Activated CD4-positive, CD25-positive, alpha-beta regulatory T cell (primary cell): ENCODE results near the gene PLA2G6.

Source experiments
- DNase-seq, 4 experiments: peaks; one replicate each; lab custom pipeline; 2025; lab: John Stamatoyannopoulos, UW

Gene PLA2G6

DNA sequence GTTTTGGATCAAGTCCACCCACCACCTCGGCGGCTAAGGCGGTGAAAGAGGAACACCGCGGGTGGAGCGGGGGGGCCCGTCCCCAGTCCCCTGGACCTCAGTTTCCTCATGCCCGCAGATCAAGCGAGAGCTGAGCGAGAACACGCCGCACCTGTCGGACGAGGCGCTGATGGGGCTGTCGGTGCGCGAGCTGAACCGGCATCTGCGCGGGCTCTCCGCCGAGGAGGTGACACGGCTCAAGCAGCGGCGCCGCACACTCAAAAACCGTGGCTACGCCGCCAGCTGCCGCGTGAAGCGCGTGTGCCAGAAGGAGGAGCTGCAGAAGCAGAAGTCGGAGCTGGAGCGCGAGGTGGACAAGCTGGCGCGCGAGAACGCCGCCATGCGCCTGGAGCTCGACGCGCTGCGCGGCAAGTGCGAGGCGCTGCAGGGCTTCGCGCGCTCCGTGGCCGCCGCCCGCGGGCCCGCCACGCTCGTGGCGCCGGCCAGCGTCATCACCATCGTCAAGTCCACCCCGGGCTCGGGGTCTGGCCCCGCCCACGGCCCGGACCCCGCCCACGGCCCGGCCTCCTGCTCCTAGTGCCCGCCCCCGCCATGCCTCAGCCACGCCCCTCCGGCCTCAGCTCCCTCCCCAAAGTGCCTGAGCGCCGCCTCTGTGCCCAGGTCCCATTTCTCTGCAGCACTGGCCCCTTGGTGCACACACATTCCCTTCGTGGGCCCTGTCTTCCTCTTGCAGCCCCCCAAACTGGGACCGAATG lies 32.8 kb upstream of the PLA2G6 start:
- DNase-seq, result peak; percentile 19 to 46 (median 40)

DNA sequence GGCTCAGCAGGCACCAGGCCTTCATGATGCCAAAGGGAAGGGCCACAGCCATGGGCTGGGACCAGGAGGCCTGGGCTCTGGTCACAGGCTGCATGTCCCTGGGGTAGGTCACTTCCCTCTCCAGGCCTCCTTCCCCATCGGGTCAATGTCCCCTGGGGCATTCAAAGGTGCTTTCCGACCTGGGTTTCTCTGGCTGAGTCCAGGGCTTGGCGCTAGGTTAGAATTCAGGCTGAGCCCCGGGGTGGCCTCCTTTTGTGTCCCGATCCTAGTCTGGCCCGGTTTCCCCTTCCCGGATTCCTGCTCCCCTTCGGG lies 32.3 kb upstream of the PLA2G6 start:
- no peak for DNase-seq

DNA sequence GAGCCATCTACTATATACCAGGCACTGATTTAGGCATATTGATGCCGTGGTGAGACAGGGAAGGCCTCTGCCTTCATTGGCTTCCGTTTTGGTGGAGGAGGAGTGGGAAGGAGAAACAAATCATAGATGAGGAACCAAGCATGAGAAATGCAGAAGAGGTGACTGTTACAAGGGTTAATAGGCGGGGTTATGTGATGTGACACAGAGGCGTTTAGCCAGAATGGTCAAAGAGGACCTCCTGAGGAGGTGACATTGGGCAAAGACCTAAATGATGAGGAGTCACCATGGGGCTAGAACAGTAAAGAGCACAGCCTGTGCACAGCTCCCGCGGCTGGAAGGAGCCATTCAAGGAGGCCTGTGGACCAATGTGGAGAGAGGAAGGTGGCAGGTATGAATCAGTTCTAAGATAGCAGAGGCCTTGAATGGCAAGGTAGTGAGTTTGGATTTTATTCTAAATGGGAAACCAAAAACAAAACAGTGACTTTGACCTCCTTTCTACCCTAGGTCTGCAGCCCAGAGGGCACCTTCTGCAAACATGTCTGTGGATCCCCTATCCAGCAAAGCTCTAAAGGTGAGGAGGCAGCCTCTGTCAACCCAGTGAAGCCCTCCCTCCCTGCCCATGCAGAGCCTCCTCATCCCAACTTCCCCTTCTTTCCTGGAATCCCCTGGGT lies 31.8 kb upstream of the PLA2G6 start:
- DNase-seq, result no peak

DNA sequence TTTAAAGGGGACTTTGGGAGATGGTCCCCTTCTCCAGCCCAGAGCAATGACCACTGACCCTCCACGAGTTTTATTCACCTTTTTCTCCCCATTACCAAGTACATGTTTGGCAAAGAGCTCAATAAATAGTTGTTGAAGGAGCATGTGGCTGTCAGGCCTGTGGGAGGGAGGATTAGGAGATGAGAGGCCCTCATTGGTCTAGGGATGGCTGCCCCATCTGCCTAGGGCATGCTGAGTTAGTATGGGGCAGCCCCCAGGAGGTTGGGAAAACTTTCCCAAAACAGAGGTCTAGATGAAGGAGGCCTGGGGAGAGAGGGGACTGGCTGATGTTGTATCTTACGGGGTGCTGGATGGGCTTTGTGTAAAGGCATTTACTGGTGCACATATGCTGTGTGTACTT lies 30.8 kb upstream of the PLA2G6 start:
- DNase-seq, result no peak

DNA sequence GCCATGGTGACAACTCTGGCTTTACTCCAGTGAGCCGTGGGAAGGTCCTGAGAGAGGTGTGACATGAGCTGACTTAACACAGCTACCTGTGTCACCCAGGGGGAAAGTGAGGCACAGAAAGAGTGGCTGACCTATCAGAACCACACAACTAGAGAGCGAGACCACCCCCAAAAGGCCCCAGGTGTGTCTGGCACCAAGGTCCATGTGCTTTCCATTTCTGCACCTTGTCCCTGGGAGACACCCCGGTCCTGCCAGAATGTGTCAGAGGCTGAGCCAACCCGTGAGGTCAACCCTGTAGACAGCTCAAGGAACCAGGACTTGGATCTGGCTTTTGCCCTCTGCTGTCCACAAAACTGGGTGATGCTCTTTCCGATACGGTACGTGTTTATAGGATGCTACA lies 29.9 kb upstream of the PLA2G6 start:
- DNase-seq, result no peak

DNA sequence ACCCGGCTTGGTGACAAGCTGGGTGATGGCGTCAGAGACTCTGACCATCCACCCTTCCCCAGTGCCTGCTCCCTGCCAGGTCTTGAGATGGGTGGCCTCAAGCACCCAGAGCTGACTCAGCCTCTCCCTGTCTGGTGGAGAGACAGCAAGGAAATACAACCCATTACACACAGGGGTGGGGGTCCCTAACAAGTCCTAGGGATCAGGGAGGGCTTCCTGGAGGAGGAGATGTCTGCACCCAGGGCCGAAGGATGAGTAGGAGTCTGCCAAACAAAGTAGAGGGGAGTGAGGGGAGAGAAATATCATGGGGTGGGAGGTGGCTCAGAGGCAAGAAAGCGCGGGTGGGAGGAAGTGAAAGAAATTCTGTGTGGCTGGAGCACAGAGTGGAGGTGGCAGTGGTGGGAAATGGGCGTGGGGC lies 26.9 kb upstream of the PLA2G6 start:
- no peak for DNase-seq

DNA sequence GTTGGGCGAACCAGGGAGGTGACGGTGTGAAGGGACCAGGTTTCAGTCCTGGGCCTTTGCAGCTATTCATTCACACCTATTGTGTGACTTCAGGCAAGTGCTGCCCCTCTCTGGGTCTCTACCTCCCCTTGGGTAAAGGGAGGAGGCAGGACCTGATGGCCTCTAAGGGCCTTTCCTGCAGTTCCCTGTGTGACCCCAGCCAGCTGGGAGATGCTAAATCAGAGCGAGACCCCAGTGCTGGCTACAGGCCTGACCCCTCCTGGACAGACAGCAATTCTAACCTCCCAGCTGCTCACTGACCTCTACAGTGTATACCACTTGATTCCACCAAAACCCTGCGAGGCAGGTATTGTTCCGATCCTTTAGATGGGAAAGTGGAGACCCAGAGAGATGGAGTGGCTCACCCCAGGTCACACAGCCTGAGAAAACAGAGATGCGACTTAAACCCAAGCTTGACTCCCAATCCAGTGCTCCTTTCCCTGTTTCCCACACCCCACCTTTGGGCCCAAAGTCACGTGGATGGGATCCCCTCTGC lies 26.3 kb upstream of the PLA2G6 start:
- DNase-seq, result no peak

DNA sequence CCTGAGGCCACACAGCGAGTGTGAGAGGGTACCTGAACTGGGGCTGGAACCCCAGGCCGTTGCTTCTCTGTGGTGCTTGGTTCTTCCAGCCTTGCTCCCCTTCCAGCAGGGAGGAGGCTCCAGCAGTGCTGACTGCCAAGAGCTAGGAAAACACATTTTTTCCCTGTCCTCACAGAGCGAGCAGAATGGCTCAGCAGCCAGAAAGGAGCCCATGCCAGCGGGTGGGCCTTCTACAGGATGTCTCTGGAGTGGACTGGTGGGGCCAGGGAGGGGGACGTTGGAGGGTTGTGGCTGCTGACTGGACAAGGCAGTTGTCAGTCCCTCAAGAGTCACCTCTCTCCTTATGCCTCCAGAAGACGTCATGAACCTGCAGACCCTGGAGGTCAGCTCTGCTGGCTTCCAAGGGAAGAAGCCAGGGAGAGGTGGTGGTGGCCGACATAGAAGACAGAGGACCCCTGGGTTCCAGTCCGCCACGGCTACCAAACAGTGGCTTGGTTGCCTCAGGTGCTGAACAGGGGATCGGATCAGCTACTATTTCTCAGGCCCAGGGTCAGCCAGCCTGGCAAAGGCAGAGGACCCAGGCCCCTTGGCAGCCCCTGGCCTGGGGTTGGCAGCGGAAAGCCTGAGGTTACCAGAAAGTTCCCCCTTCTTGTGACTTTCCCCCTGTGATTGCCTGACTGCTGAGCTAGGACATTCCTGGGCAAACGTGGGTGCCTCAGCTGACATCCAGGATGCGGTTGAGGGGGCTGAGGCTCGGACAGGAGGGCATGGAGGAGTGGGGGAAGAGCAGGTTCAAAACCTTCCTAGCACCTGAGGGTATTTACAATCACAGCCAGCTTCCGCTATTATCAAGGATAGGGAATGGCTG lies 23.9 kb upstream of the PLA2G6 start:
- no peak for DNase-seq

DNA sequence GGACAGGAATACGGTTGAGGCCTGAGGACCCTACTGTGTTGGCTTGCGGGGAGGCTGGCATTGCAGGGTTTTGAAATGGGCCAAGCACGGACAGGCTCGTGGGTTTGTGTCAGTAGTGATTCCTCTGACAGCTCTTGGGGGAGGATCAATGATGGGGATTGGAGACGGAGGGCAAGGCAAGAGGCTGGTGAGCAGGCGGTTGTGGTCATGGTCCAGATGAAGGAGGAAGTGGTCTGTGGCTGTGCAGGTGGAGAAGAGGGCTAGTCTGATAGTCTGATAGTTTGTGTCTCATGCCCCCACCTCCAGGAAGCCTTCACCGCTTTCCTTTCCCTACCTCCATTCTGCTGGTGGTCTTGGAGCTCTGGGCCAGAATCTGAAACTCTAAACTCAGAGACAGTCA lies 23.2 kb upstream of the PLA2G6 start:
- DNase-seq, result no peak

DNA sequence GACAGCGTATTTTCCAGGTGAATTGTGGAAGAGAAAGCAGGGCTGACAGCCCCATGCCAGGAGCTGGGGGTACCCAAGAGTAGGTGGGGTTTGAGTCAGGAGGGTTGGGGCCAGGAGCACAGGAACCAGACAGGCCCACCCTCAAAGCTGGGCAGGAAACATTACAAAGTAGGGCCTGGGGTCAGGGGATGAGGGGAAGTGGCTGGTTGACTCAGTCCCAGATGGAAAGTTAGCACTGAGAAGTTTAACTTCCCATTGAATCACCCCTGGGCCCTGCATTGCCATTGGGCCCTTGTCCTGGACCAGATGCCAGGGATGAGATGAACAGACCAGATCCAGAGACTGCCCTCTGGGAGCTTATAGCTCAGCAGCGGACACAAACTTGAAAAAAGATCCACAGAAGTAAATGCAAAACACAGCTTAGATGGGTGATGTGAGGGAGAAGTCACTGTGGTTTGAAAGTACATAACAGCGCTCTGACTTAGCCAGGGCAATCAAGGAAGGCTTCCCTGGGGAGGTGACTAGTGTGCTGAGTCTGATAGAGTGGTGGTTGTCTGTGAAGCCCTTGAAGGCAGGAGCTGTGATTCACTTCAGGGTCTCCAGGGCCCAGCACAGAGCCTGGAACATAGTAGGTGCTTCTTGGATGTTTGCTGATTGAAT lies 22.4 kb upstream of the PLA2G6 start:
- DNase-seq, result no peak

DNA sequence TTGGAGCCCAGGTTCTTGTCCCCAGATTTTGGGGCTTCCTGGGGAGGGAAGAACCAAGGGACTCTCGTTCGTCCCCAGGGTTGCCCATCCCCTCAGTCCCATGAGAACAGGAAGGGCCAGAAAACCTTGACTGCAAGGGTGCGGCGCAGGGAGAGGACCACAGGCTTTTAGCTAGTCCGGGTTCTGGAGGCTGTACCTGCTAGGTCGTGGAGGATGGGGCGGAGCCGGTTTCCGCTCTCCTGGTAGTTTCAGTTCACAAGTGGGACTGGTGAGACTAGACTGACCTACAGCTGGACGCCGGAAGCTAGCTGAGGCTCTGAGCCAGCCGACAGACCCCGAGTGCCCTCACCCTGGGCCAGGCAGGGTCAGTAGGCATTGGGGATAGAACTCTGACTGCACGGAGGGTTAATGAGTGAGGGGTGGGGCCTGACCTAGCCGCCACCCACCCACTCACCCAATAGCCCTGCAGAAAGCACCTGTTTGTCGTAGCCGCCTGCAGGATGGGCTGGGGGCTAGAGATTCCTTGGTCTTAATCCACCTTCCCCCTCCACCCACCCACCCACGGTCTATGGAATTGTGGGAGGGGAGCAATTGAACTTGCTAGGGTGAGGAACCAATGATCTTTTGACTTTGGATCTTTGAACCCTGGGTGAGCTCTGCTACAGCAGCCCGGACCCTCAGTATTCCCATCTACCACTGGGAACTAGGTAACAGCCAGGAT lies 21.6 kb upstream of the PLA2G6 start:
- DNase-seq, result no peak

DNA sequence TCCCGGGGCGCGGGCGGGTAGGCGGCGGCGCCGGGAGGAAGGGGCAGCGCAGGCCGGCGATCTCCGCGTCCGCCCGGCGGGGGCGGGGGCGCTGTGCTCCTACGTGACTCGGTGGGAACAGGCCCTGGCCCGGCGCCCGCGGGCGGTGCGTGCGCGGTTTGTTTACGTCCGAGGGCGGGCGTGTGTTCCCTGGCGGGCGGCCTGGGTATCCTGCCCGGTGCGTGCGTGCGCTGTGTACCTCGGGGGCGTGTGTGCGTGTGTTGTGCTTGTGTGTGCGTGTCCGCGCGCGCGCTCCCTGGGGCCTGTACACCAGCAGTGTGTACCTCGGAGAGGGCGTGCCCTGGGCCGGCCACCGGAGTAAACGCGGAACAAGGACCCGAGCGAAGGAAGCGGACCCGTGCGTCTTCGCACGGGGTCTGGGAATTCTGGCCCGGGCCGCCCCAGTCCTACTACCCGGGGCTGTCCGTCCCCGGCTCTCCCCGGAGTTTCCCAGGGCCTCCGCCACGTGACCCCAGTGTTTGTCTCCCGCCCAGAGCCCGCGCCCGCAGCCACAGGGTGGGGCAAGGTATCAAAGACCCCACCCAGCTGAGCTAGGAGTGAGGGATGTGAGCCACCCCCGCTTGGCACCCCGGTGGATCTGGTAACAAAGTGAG lies 20.9 kb upstream of the PLA2G6 start:
- peak in 3 of 4 experiments; percentile 26 to 35 (median 29) for DNase-seq

DNA sequence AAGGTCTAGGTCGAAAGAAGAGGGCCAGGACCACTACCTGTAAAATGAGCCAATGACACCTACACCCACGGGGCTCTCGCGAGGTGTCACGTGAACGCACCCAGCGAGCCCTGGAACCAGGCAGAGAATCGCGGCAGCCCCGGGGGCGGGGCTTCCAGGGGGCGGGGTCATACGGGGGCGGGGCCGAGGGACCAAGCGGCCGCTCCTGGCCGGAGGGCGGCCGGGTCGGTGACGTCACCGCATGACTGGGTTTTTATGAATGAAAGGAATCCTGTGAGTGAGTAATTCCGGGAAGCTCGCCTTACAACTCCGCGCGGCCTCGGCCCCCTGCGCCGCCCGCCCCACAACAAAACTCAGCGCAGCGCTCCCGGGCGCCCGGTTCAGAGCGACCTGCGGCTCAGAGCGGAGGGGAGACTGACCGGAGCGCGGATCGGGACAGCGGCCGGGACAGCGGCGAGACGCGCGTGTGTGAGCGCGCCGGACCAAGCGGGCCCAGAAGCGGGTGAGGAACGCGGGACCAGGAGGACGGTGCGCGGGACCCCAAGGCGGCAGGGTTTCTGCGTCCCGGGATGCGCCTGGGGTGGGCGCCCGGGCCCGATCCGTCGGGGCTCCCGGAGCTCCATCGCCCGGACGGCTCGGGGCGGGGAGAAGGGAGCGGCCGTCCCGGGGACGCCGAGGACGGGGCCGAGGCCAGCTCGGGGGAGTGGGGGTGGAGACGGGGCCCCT lies 20.2 kb upstream of the PLA2G6 start, which contains the start of gene MAFF:
Gene MAFF (plus strand): TSS at position 284 of the 726 bp plus-strand sequence. CDS start 11,860 bp downstream, outside the sequence.
- peak; percentile 60 to 86 (median 72) for DNase-seq

DNA sequence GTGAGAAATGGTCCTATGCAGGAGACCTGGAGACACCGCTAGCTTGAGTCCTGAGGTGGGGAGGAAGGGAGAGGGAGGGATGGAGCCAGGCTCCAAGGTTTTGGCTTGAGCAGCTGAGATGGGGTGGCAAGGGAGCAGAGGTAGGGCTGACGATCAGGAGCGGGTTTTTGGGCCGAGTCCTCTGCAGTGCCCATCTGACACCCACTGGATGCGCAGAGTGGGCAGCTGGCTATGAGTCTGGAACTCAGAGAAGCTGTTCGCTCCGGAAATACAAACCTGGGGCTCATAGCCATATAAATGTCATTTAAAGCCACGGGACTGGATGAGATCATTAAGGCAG lies 19.7 kb upstream of the PLA2G6 start:
- no peak for DNase-seq

DNA sequence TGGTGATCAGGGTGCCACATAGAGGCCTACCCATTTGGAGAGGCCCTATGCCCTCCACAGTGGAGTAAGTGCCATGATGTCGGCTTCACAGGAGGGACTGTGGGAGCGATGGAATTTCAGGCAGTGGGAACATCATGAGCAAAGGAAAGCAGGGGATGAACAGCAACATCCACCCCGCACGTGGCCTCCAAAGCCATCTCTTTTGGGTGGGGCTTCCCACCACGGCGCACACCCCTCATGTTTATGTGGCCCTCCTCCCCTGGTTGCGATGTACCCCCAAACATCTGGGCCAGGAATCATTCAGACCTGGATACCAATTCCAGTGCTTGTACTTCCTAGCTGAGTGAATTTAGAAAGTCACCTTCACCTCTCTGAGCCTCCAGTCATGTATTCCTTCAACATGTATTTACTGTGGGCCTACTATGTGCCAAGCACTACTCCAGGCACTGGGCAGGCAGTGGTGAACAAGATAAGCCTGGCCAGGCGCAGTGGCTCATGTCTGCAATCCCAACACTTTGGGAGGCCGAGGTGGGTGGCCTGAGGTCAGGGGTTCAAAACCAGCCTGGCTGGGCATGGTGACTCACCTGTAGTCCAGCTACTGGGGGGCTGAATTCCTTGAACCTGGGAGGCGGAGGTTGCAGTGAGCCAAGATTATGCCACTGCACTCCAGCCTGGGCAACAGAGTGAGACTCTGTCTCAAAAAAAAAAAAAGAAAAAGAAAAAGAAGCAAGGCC lies 18.4 kb upstream of the PLA2G6 start:
- DNase-seq, result no peak

DNA sequence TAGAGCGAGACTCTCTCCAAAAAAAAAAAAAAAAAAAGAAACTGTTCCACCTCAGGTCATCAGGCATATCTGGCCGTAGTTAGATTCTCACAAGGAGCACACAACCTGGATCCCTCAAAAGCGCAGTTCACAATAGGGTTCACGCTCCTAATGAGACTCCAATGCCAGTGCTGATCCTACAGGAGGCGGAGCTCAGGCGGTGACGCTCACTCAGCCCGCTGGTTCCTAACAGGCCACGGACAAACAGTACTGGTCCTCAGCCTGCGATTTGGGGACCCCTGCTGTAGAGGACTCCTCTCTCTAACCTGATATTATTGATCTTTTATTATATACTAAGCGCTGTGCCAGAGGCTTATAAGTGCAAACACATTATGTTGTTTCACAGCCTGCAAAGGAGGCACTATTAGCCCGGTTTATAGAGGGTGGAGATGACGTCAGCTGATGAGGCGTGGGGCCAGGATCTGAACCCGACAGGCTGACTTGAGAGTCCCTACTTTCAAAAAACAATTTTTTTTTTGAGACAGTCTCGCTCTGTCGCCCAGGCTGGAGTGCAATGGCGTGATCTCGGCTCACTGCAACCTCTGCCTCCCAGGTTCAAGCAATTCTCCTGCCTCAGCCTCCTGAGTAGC lies 15.3 kb upstream of the PLA2G6 start:
- no peak for DNase-seq

DNA sequence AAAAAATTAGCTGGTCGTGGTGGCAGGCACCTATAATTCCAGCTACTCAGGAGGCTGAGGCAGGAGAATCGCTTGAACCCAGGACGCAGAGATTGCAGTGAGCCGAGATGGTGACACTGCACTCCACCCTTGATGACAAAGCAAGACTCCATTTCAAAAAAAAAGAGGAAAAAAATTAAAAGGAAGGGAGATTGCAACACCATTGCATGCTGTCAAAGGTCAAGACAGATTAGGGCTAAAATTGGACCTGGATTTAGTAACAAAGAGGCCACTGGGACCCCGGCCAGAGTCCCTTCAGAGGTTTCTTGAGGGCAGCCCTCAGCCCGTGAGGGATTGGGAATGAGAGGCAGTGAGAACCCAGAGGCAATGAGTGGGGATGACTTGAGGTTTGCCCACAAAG lies 11.9 kb upstream of the PLA2G6 start:
- no peak for DNase-seq

DNA sequence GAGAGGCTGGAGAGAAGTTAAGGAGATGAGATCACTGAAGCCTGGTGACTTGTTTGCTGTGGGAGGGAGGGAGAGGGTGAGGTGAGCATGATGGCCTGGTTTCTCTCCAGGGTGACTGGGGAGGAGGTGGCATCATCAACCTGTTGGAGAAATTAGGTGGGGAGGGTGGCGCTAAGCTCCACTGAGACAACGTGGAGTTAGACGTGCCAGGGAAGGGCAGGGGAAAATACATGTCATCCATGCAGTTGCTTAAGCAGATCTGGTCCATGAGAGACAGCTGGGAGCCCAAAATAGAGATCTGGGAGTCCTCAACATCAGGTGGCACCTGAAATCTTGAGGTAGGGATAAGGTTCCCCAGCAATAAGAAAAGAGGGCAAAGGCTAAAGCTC lies 10.8 kb upstream of the PLA2G6 start:
- no peak for DNase-seq
